Right cardiac atrium (tissue), 5 donors: ENCODE data around the gene RHOB. TPM values are rescaled to one million over a fixed set of nuclear protein-coding genes. Genes with fewer than 3 reads are reported as not detected.

Experiments used
- ATAC-seq, 2 donors: fragments of 200-7000 bp; cut with Tn5 transposase; one replicate each; pipeline versions ENCODE4 v1.8.0 to v1.9.1; 2020; ENCODE audit warnings: moderate library complexity in 2 of 2, mild to moderate bottlenecking in 1 of 2
- DNase-seq, 3 donors: peaks; one replicate each; pipeline ENCODE4 v3.0.0-alpha.2; 2020
- H3K27ac ChIP-seq: one replicate; pipeline ENCODE4 v1.5.1; 2013; ENCODE audit warnings: mild to moderate bottlenecking, low read length, control low read depth, moderate library complexity
- H3K27me3 ChIP-seq: one replicate; pipeline ENCODE4 v1.6.1; 2013; ENCODE audit not compliant: control insufficient read depth, insufficient read depth
- H3K4me1 ChIP-seq: one replicate; pipeline ENCODE4 v1.6.1; 2013; ENCODE audit warnings: low read length; ENCODE audit not compliant: control insufficient read depth, insufficient read depth
- H3K4me3 ChIP-seq: one replicate; pipeline ENCODE4 v1.5.1; 2013; ENCODE audit warnings: low read length, control low read depth
- H3K9me3 ChIP-seq: one replicate; pipeline ENCODE4 v1.6.1; 2013; ENCODE audit warnings: low read length; ENCODE audit not compliant: control insufficient read depth
- WGBS: extraction: QIAGEN DNeasy Blood & Tissue Kit; methylation state at CpG from one replicate; pipeline ENCODE4 v1.1.7; 2013; 5-methylcytosine and 5-hydroxymethylcytosine counted together
- intact Hi-C, 4 donors: fragments of 100-400 bp; cut with DNase I; formaldehyde crosslinking; loops; one replicate each; pipeline versions ENCODE4 v1.11.0 to v1.14.0; 2022 to 2023
- polyA plus RNA-seq: library from polyadenylated mRNA; stranded (reverse); fragments of 200-250 nt; gene quantifications from one replicate; pipeline ENCODE4 v1.2.3, GENCODE V29; 2013
- total RNA-seq, 4 donors: library from RNA; stranded (reverse); fragmentation: NEBNext Ultra II Directional; extraction: Animal tissue kit (Norgen Biotek cat#: 25700); gene quantifications; one replicate each; pipeline ENCODE4 v1.2.1, GENCODE V29; 2021
- donor health status: healthy with polysubstance abuse.
- donor health status: DM: no; HTN: yes; CAD: no.
- donor health status: DM: no; HTN: no; CAD: no.
- donor health status: DM: no; HTN: yes; CAD: no; lungs with severe emphysema.
- donor health status: DM: yes; HTN: yes; CAD: no.

RHOB gene
- total and polyA plus RNA-seq, 5 donors, result 141 to 365 (median 225) TPM

- no peak overlapping the region for H3K4me3 ChIP-seq
- DNase-seq, result no peak
These were observed 7.7 kb upstream of the RHOB start for GRCh38 chr2:20439193-20439475.

DNA sequence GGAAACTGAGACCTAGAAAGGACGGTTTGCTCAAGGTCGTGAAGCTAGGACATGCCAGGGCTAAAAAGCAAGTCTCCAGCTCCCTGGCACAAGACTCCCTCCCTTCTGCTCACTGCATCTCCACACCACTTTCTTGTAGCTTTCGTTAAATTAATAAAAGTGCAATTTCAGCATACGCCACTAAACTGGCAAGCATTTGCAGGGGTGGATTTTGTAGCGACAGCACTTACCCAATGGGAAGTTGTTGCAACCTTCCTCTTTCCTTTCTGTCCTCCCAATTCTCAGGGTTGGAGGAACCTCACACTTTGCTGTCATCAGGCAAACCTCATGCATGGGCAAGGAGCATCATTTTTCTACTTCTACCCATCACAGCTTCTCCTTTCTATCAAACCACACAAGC, 7.4 kb upstream of the RHOB start:
- no peak for DNase-seq
- Histone ChIP-seq H3K9me3 (no peaks in the 10 kb centered on the region), H3K27ac (peak overlapping the region; percentile 30), H3K4me3 (no peak overlapping the region), H3K27me3 (no peaks in the 10 kb centered on the region), H3K4me1 (no peaks in the 10 kb centered on the region)
- 76% methylated on average over 5 of the region's 5 CpGs for whole genome bisulfite sequencing
- intact Hi-C loops, result no loop called here
- ATAC-seq, result peak; percentile 14 to 20

More at GRCh38 chr2:20439193-20439475, 7.7 kb upstream of the RHOB start:
- intact Hi-C loops, result no loop called here
- H3K27ac ChIP-seq, result peak overlapping the region; percentile 30
- no peaks in the 10 kb centered on the region for H3K4me1 ChIP-seq
- no peaks in the 10 kb centered on the region for H3K9me3 ChIP-seq
- WGBS, result 84% methylated on average over 4 of the region's 4 CpGs
- no peak for ATAC-seq
- no peaks in the 10 kb centered on the region for H3K27me3 ChIP-seq

GRCh38 chr2:20440001-20440560, 6.8 kb upstream of the RHOB start:
- Histone ChIP-seq H3K4me3 (no peak overlapping the region), H3K27me3 (no peaks in the 10 kb centered on the region), H3K27ac (no peak overlapping the region), H3K9me3 (no peaks in the 10 kb centered on the region), H3K4me1 (no peaks in the 10 kb centered on the region)
- 97% methylated on average over 6 of the region's 6 CpGs for WGBS
- ATAC-seq, result no peak
- intact Hi-C loops, result loop anchor here in 1 of 4 donors (2.0 kb wide), 1 partner anchor 199 kb away; no protein-coding TSS in a partner anchor
- DNase-seq, result no peak

DNA sequence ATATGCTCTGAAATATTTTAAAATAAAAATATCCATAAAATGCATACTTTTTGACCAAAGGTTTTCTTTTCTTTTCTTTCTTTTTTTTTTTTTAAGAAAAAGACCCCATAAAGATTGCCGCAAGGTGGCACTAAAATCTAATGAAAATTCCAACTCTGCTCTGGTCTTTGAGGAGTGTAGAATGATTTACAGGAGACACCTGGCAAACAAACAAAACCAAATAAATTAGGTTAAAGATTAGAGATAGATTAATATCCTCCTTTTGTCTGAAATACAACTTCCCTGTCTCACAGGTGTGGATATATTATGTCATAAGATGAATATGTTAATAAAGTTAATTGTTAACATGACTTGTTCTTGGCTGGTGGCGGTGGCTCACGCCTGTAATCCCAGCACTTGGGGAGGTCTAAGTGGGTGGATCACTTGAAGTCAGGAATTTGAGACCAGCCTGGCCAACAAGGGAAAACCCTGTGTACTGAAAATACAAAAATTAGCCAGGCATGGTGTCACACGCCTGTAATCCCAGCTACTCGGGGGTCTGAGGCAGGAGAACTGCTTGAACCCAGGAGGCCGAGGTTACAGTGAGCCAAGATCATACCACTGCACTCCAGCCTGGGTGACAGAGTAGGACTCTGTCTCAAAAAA, 3.5 kb upstream of the RHOB start:
- Histone ChIP-seq H3K27ac (peak overlapping the region; percentile 80), H3K27me3 (no peaks in the 10 kb centered on the region), H3K4me3 (no peak overlapping the region), H3K4me1 (no peaks in the 10 kb centered on the region), H3K9me3 (no peaks in the 10 kb centered on the region)
- WGBS, result 39% methylated on average over 6 of the region's 6 CpGs
- intact Hi-C loops, result no loop called here
- ATAC-seq (no peak), DNase-seq (peak in 1 of 3 donors; percentile 58)

GRCh38 chr2:20444101-20444992, 2.5 kb upstream of the RHOB start:
- Histone ChIP-seq H3K27me3 (no peaks in the 10 kb centered on the region), H3K9me3 (no peaks in the 10 kb centered on the region), H3K27ac (peak overlapping the region; percentile 95), H3K4me1 (no peaks in the 10 kb centered on the region), H3K4me3 (peak overlapping the region; percentile 61)
- WGBS, result 26% methylated on average over 12 of the region's 12 CpGs
- DNase-seq, result peak in 1 of 3 donors; percentile 68
- intact Hi-C loops, result loop anchor here in 1 of 4 donors (2.0 kb wide), 1 partner anchor 190 kb away; no protein-coding TSS in a partner anchor
- no peak for ATAC-seq

- Histone ChIP-seq H3K27ac (peak overlapping the region; percentile 95), H3K27me3 (no peaks in the 10 kb centered on the region), H3K9me3 (no peaks in the 10 kb centered on the region), H3K4me3 (peak overlapping the region; percentile 61), H3K4me1 (peaks cover 2% of the 10 kb centered on the region)
- intact Hi-C loops, result loop anchor here (2.0 to 5.0 kb wide), 4 partner anchors 132 to 192 kb away; no protein-coding TSS in a partner anchor
- 61% methylated on average over 24 of the region's 24 CpGs for WGBS
- DNase-seq (no peak), ATAC-seq (no peak)
These were observed 1.6 kb upstream of the RHOB start for GRCh38 chr2:20444993-20445910.

GRCh38 chr2:20446255-20446916, 488 bp upstream of the RHOB start:
- WGBS, result 4% methylated on average over 42 of the region's 42 CpGs
- DNase-seq (peak in 2 of 3 donors; percentile 45 to 71), ATAC-seq (peak in 1 of 2 donors; percentile 0)
- no peaks in the 10 kb centered on the region for H3K27me3 ChIP-seq
- H3K27ac ChIP-seq, result peak overlapping the region; percentile 97
- H3K9me3 ChIP-seq, result no peaks in the 10 kb centered on the region
- H3K4me1 ChIP-seq, result peaks cover 5% of the 10 kb centered on the region
- intact Hi-C loops, result loop anchor here (2.0 to 5.0 kb wide), 4 partner anchors 131 to 191 kb away; no protein-coding TSS in a partner anchor
- peak overlapping the region; percentile 81 for H3K4me3 ChIP-seq

DNA sequence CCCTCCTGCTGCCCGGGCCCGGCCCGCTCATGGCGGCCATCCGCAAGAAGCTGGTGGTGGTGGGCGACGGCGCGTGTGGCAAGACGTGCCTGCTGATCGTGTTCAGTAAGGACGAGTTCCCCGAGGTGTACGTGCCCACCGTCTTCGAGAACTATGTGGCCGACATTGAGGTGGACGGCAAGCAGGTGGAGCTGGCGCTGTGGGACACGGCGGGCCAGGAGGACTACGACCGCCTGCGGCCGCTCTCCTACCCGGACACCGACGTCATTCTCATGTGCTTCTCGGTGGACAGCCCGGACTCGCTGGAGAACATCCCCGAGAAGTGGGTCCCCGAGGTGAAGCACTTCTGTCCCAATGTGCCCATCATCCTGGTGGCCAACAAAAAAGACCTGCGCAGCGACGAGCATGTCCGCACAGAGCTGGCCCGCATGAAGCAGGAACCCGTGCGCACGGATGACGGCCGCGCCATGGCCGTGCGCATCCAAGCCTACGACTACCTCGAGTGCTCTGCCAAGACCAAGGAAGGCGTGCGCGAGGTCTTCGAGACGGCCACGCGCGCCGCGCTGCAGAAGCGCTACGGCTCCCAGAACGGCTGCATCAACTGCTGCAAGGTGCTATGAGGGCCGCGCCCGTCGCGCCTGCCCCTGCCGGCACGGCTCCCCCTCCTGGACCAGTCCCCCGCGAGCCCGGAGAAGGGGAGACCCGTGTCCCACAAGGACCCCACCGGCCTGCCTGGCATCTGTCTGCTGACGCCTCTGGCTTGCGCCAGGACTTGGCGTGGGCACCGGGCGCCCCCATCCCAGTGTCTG, 767 bp downstream of the RHOB start:
- intact Hi-C loops, result loop anchor here (2.0 to 5.0 kb wide), 4 partner anchors 130 to 190 kb away; no protein-coding TSS in a partner anchor

DNA sequence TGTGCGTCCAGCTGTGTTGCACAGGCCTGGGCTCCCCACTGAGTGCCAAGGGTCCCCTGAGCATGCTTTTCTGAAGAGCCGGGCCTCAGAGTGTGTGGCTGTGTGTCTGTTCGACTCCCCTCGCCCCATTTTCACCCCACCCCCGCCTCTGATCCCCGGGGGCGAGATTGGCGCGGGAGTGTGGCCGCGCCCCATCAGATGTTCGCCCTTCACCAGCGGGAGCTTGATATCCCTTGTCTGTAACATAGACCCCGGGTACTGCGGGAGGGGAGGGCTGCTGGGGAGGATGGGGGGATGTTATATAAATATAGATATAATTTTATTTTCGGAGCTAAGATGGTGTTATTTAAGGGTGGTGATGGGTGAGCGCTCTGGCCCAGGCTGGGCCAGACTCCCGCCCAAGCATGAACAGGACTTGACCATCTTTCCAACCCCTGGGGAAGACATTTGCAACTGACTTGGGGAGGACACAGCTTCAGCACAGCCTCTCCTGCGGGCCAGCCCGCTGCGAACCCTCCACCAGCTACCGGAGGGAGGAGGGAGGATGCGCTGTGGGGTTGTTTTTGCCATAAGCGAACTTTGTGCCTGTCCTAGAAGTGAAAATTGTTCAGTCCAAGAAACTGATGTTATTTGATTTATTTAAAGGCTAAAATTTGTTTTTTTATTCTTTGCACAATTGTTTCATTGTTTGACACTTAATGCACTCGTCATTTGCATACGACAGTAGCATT, 1.5 kb downstream of the RHOB start:
- Histone ChIP-seq H3K4me1 (peaks cover 5% of the 10 kb centered on the region), H3K4me3 (peak overlapping the region; percentile 72), H3K27me3 (no peaks in the 10 kb centered on the region), H3K9me3 (no peaks in the 10 kb centered on the region), H3K27ac (peak overlapping the region; percentile 90)
- 9% methylated on average over 26 of the region's 26 CpGs for WGBS
- intact Hi-C loops, result loop anchor here (5.0 kb wide), 3 partner anchors 129 to 189 kb away; no protein-coding TSS in a partner anchor
- no peak for ATAC-seq
- peak in 2 of 3 donors; percentile 63 to 71 for DNase-seq

More for the DNA sequence above, 767 bp downstream of the RHOB start:
- H3K4me1 ChIP-seq, result peaks cover 5% of the 10 kb centered on the region
- peak; percentile 4 to 8 for ATAC-seq
- peak overlapping the region; percentile 90 for H3K27ac ChIP-seq
- DNase-seq, result peak; percentile 58 to 80 (median 78)
- peak overlapping the region; percentile 72 for H3K4me3 ChIP-seq
- no peaks in the 10 kb centered on the region for H3K27me3 ChIP-seq
- no peaks in the 10 kb centered on the region for H3K9me3 ChIP-seq
- WGBS, result under 1% methylated on average over 78 of the region's 78 CpGs
